ENCODE results near the gene FAM222A. TPM values are rescaled to one million over a fixed set of nuclear protein-coding genes. Genes with fewer than 3 reads are reported as not detected.
A peak's percentile ranks its signal among the peaks of the same experiment; 100 is the strongest.

Gene FAM222A
- total RNA-seq (2014; rRNA removed; shearing (Covaris generic)) (0.89 and 0.97 TPM in 2 replicates), polyA plus RNA-seq (2016; fragmentation: Nextera tagmentation; extraction: Ambion mirVana) (not detected in 2 replicates)

- Histone ChIP-seq H3K9me2 (ENCODE audit: insufficient read depth) (no peaks in the 10 kb centered on the region), H3K27me3 (replicated peaks; ENCODE audit: insufficient read depth) (peaks cover 24% of the 10 kb centered on the region), H2AFZ (peak within 1 kb of the TSS; percentile 81), H3K4me3 (peak within 1 kb of the TSS; percentile 73), H3K9ac (peak within 1 kb of the TSS; percentile 57), H3K36me3 (ENCODE audit: low read depth) (no peaks in the 10 kb centered on the region), H3K27ac (no peak within 1 kb of the TSS), H3K79me2 (ENCODE audit: insufficient read depth) (no peaks in the 10 kb centered on the region), H4K20me1 (ENCODE audit: insufficient read depth) (no peaks in the 10 kb centered on the region), H3K4me1 (ENCODE audit: insufficient read depth) (no peaks in the 10 kb centered on the region), H3K9me3 (ENCODE audit: low read depth) (no peaks in the 10 kb centered on the region), H3F3A (ENCODE audit: insufficient read depth) (no peaks in the 10 kb centered on the region), H3K4me2 (ENCODE audit: unreplicated experiment) (peak within 1 kb of the TSS; percentile 81)
- TF ChIP-seq EZH2 (IDR thresholded peaks at IDR 0.05; ENCODE audit: insufficient read depth, poor library complexity, severe bottlenecking) = no peak
- no peak for TF ChIP-seq EZH2phosphoT487 (IDR thresholded peaks at IDR 0.05; ENCODE audit: insufficient read depth, low read depth)
- in situ Hi-C loops (cut with MboI) = no loop called here
- DNase-seq = peak; percentile 97
- 2 to 6% methylated on average over 24 to 52 of the region's 88 CpGs for WGBS, 2 experiments (ENCODE audit: low coverage in 1 of 2, low lambda C conversion rate in 2 of 2, missing lambda C conversion rate in 2 of 2)
These were observed at the start of gene FAM222A for GRCh38 chr12:109713187-109714070. TSS of gene FAM222A (plus strand) at chr12:109713825. CDS start at chr12:109744147, 30,322 bp downstream.

DNA sequence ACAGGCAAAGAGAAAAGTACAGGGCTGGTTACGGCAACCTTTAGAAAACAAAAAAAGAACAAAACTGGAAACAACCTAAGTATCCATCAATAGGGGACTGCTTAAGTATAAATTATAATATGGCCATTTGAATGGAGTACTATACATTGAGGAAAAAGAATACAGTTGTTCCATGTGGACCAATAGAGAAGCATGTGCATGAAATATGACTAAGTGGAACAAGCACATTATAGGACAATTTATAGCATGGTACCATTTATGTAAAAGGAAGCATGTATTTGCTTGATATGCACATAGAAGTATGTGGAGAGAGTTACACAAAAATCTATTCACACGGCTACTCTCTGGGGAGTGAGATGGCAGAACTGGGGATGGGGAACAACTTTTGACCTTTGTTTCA lies 49.2 kb upstream of the FAM222A start:
- TF ChIP-seq EZH2phosphoT487 (IDR thresholded peaks at IDR 0.05; ENCODE audit: insufficient read depth, low read depth) (no peak), EZH2 (IDR thresholded peaks at IDR 0.05; ENCODE audit: insufficient read depth, poor library complexity, severe bottlenecking) (no peak)
- WGBS, 2 experiments (ENCODE audit: low coverage in 1 of 2, low lambda C conversion rate in 2 of 2, missing lambda C conversion rate in 2 of 2) = 52 to 62% methylated on average over 2 of the region's 2 CpGs
- Histone ChIP-seq H3K36me3 (ENCODE audit: low read depth) (no peaks in the 10 kb centered on the region), H3K9ac (no peak overlapping the region), H3K9me3 (ENCODE audit: low read depth) (no peaks in the 10 kb centered on the region), H4K20me1 (ENCODE audit: insufficient read depth) (no peaks in the 10 kb centered on the region), H3F3A (ENCODE audit: insufficient read depth) (no peaks in the 10 kb centered on the region), H3K4me2 (ENCODE audit: unreplicated experiment) (no peak overlapping the region), H3K4me1 (ENCODE audit: insufficient read depth) (no peaks in the 10 kb centered on the region), H3K79me2 (ENCODE audit: insufficient read depth) (no peaks in the 10 kb centered on the region), H3K27me3 (replicated peaks; ENCODE audit: insufficient read depth) (peaks cover 24% of the 10 kb centered on the region), H2AFZ (no peak overlapping the region), H3K4me3 (no peak overlapping the region), H3K9me2 (ENCODE audit: insufficient read depth) (no peaks in the 10 kb centered on the region), H3K27ac (no peak overlapping the region)
- in situ Hi-C loops (cut with MboI) = no loop called here
- DNase-seq = no peak

DNA sequence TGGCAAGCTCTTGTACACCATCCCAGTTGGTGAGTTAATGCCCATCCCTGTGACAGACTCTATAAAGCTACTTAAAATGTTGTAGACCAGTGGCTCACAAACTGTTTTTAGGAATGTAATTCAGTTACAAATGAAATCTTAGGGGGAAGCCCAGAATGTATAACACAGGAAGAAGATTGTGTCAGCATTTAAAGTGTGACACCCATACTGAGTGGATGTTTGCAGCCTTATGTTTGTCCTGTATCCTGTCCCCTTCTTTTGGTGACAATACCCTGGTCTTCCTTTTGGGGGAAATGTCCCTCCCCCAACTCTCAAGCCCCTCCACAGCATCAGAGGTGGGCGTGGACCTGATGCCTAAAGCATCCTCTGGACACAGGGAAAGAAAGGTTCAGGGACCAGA lies 47.6 kb upstream of the FAM222A start:
- peaks cover 34% of the 10 kb centered on the region for H3K27me3 ChIP-seq (replicated peaks; ENCODE audit: insufficient read depth)
- H3K79me2 ChIP-seq (ENCODE audit: insufficient read depth) = no peaks in the 10 kb centered on the region
- no peak overlapping the region for H3K27ac ChIP-seq
- no peak overlapping the region for H3K9ac ChIP-seq
- in situ Hi-C loops (cut with MboI) = no loop called here
- no peak overlapping the region for H3K4me2 ChIP-seq (ENCODE audit: unreplicated experiment)
- H4K20me1 ChIP-seq (ENCODE audit: insufficient read depth) = no peaks in the 10 kb centered on the region
- DNase-seq = no peak
- no peak overlapping the region for H2AFZ ChIP-seq
- no peaks in the 10 kb centered on the region for H3K9me3 ChIP-seq (ENCODE audit: low read depth)
- no peaks in the 10 kb centered on the region for H3K36me3 ChIP-seq (ENCODE audit: low read depth)
- H3K4me1 ChIP-seq (ENCODE audit: insufficient read depth) = no peaks in the 10 kb centered on the region
- TF ChIP-seq EZH2phosphoT487 (IDR thresholded peaks at IDR 0.05; ENCODE audit: insufficient read depth, low read depth) = no peak
- no peak for TF ChIP-seq EZH2 (IDR thresholded peaks at IDR 0.05; ENCODE audit: insufficient read depth, poor library complexity, severe bottlenecking)
- no peaks in the 10 kb centered on the region for H3F3A ChIP-seq (ENCODE audit: insufficient read depth)
- no peaks in the 10 kb centered on the region for H3K9me2 ChIP-seq (ENCODE audit: insufficient read depth)
- no peak overlapping the region for H3K4me3 ChIP-seq
- 17 to 19% methylated on average over 1 of the region's 1 CpG for WGBS, 2 experiments (ENCODE audit: low coverage in 1 of 2, low lambda C conversion rate in 2 of 2, missing lambda C conversion rate in 2 of 2)

DNA sequence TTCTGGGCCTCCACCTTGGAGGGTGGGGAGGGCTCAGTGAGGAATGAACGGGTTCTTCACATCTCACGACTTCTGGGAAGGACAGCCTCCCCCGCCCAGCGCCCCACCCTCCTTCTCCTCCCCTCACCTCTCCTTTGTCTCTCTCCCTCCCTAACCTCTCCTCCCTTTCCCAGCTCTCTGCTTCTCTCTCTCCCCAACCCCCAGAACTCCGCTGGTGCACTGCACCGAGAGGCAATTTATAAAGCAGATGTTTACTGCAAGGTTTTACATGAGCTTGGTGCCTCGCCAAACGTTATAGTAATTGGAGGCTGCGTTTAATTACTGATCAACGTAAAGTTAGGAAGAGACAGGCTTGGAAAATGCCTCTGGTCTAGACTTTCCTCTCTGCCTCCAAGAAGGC lies 42.9 kb upstream of the FAM222A start:
- WGBS, 2 experiments (ENCODE audit: low coverage in 1 of 2, low lambda C conversion rate in 2 of 2, missing lambda C conversion rate in 2 of 2) = 2 to 4% methylated on average over 6 to 10 of the region's 10 CpGs
- no peak overlapping the region for H2AFZ ChIP-seq
- DNase-seq = no peak
- in situ Hi-C loops (cut with MboI) = no loop called here
- no peaks in the 10 kb centered on the region for H3K9me3 ChIP-seq (ENCODE audit: low read depth)
- H3K79me2 ChIP-seq (ENCODE audit: insufficient read depth) = no peaks in the 10 kb centered on the region
- H3K27me3 ChIP-seq (replicated peaks; ENCODE audit: insufficient read depth) = peaks cover 27% of the 10 kb centered on the region
- no peaks in the 10 kb centered on the region for H4K20me1 ChIP-seq (ENCODE audit: insufficient read depth)
- TF ChIP-seq EZH2 (IDR thresholded peaks at IDR 0.05; ENCODE audit: insufficient read depth, poor library complexity, severe bottlenecking) = no peak
- no peak for TF ChIP-seq EZH2phosphoT487 (IDR thresholded peaks at IDR 0.05; ENCODE audit: insufficient read depth, low read depth)
- no peaks in the 10 kb centered on the region for H3F3A ChIP-seq (ENCODE audit: insufficient read depth)
- no peak overlapping the region for H3K4me2 ChIP-seq (ENCODE audit: unreplicated experiment)
- no peaks in the 10 kb centered on the region for H3K4me1 ChIP-seq (ENCODE audit: insufficient read depth)
- no peaks in the 10 kb centered on the region for H3K9me2 ChIP-seq (ENCODE audit: insufficient read depth)
- no peaks in the 10 kb centered on the region for H3K36me3 ChIP-seq (ENCODE audit: low read depth)
- no peak overlapping the region for H3K27ac ChIP-seq
- H3K4me3 ChIP-seq = no peak overlapping the region
- no peak overlapping the region for H3K9ac ChIP-seq

Data from GM23248 (cell line).